HL-60 (cell line): ENCODE results near the gene FAM53A.

Experiments
- DNase-seq, 2 experiments: peaks; one replicate each; pipeline ENCODE4 v3.0.0-alpha.2; 2010 to 2020; ENCODE audit warnings: low read depth in 1 of 2, low spot score in 1 of 2
- H3K27ac ChIP-seq: fragments of 250-450 bp; sonication (Bioruptor Pico); replicated peaks from 2 replicates; pipeline ENCODE4 v1.5.1; 2020; ENCODE audit warnings: mild to moderate bottlenecking, moderate library complexity
- H3K27me3 ChIP-seq: fragments of 250-450 bp; sonication (Bioruptor Pico); 2 replicates; pipeline ENCODE4 v1.5.1; 2021; ENCODE audit warnings: mild to moderate bottlenecking, moderate library complexity; ENCODE audit not compliant: insufficient read depth, poor library complexity, severe bottlenecking
- H3K4me3 ChIP-seq: replicated peaks from 2 replicates; pipeline ENCODE4 v1.5.1; 2011; ENCODE audit warnings: mild to moderate bottlenecking, control low read depth, low read length; ENCODE audit not compliant: insufficient read depth
- CTCF ChIP-seq: IDR thresholded peaks from one replicate; pipeline ENCODE4 v1.5.1; 2011; ENCODE audit warnings: low read length, control low read depth, inconsistent platforms; ENCODE audit not compliant: insufficient read depth
- GABPA ChIP-seq: IDR thresholded peaks from 2 replicates; pipeline ENCODE4 v1.6.1; 2012; ENCODE audit warnings: low read depth
- POLR2AphosphoS5 ChIP-seq: IDR thresholded peaks from 2 replicates; pipeline ENCODE4 v1.6.1; 2012; ENCODE audit warnings: low read depth
- REST ChIP-seq: IDR thresholded peaks from 2 replicates; pipeline ENCODE4 v1.6.1; 2012; ENCODE audit warnings: low read depth; ENCODE audit not compliant: insufficient replicate concordance
- SPI1 ChIP-seq: IDR thresholded peaks from 2 replicates; pipeline ENCODE4 v1.6.1; 2012; ENCODE audit warnings: low read depth, mild to moderate bottlenecking, borderline replicate concordance

The FAM53A gene

GRCh38 chr4:1596393-1596792, 87.7 kb downstream of the FAM53A start:
- no peak for TF ChIP-seq CTCF
- TF ChIP-seq GABPA: no peak
- TF ChIP-seq POLR2AphosphoS5: no peak
- TF ChIP-seq REST: no peak
- TF ChIP-seq SPI1: no peak
- Histone ChIP-seq H3K27ac (no peak overlapping the region), H3K4me3 (no peak overlapping the region), H3K27me3 (no peaks in the 10 kb centered on the region)
- no peak for DNase-seq

GRCh38 chr4:1595789-1596325, 88.3 kb downstream of the FAM53A start:
- H3K27ac ChIP-seq: no peak overlapping the region
- no peak overlapping the region for H3K4me3 ChIP-seq
- no peaks in the 10 kb centered on the region for H3K27me3 ChIP-seq
- DNase-seq: no peak
- TF ChIP-seq REST: no peak
- no peak for TF ChIP-seq GABPA
- no peak for TF ChIP-seq SPI1
- no peak for TF ChIP-seq CTCF
- TF ChIP-seq POLR2AphosphoS5: no peak

GRCh38 chr4:1594871-1595788, 89.0 kb downstream of the FAM53A start:
- TF ChIP-seq CTCF: no peak
- no peak for TF ChIP-seq REST
- TF ChIP-seq SPI1: no peak
- no peak for TF ChIP-seq GABPA
- TF ChIP-seq POLR2AphosphoS5: no peak
- H3K27me3 ChIP-seq: no peaks in the 10 kb centered on the region
- H3K27ac ChIP-seq: no peak overlapping the region
- DNase-seq: no peak
- H3K4me3 ChIP-seq: no peak overlapping the region
